ENCODE results near the gene MDFI.
A peak's percentile ranks its signal among the peaks of the same experiment; 100 is the strongest.

Gene MDFI

DNA sequence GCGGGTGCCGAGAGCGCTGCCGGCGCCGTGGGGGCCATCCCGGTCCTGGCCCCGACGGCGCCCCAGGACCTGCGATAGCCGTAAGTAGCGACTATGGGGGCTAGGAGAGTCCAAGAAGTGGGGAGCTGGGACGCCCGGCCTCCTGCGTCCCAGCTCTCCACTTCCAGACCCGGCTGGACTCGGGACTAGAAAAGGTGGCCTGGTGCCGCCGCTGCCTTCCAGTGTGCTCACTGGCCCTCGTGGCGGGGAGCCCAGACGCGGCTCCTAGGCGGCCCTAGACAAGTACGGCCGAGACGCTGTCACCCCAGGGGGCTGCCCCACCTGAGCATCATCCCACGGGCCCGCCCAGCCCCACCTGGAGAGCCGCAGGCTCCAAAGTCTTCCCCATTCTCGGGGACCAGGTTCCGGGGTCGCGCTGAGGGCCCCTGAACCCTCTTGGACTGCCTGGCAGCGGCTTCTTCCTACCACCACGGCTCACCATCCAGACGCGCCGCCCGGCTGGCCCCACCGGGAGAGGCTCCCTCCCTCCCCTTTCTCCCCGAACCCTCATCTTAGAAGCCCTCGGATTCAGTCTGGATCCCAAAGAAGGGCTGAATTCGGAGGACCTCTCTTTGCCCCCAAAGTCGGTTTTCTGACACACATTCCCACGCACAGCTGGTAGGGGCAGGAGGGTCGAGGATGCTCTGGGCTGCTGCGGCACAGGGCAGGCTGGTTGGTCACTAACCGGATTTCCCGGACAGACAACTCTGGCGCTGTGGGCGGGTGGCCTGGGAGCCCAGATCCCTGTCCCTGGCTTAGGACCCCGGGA, 870 bp upstream of the MDFI start:
- Mint-ChIP-seq H3K36me3 (ENCODE audit: low read depth) (peaks cover 11% of the 10 kb centered on the region), H3K4me3 (peak overlapping the region; percentile 86), H3K27me3 (ENCODE audit: low read depth, poor library complexity) (peaks cover 43% of the 10 kb centered on the region), H3K9me3 (no peaks in the 10 kb centered on the region), H3K27ac (no peak overlapping the region), H3K4me1 (peaks cover 61% of the 10 kb centered on the region)
- DNase-seq = peak; percentile 43
- TF ChIP-seq, protein P1, sequence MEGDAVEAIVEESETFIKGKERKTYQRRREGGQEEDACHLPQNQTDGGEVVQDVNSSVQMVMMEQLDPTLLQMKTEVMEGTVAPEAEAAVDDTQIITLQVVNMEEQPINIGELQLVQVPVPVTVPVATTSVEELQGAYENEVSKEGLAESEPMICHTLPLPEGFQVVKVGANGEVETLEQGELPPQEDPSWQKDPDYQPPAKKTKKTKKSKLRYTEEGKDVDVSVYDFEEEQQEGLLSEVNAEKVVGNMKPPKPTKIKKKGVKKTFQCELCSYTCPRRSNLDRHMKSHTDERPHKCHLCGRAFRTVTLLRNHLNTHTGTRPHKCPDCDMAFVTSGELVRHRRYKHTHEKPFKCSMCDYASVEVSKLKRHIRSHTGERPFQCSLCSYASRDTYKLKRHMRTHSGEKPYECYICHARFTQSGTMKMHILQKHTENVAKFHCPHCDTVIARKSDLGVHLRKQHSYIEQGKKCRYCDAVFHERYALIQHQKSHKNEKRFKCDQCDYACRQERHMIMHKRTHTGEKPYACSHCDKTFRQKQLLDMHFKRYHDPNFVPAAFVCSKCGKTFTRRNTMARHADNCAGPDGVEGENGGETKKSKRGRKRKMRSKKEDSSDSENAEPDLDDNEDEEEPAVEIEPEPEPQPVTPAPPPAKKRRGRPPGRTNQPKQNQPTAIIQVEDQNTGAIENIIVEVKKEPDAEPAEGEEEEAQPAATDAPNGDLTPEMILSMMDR (IDR thresholded peaks at IDR 0.05) = no peak

DNA sequence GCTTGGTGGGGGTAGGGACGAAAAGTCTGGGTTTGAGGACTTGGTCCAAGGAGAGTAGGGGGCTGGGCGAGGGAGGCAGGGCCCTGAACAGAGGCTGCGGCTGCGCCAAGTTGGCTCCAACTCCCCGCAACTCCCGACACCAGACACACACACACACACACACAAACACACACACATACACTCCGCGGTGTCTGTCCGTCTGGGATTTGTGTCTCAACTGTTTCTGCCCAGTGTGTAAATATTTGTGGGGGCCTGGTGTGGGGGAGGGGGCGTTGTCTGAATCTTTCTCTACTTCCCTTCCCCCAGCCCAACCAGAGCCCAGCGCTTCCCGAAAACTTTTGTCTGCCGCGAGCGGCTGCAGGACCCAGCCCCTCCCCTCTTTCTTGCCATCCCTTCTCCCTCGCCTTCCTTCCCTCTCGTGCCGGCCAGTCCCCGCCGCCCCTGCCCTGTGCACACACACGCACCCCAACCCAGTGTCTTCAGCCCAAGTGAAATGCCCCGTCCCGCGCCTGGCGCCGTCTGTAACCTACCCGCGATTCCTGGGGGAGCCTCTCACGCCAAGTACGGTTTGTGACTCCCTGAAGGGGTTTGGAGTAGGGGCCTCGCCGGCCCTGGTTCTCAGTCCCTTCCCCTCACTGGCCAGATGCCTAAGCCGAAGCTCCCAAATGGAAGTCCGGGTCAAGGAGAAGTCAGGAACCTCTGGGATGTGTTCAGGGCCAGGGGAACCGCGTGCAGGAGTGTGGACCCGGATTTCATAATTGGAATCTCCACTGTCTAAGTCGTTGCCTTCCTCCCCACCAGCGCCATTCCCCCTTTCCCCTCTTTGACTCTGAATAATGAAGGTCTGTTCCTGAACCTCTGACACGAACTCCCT, 904 bp downstream of the MDFI start:
- H3K27me3 Mint-ChIP-seq (ENCODE audit: low read depth, poor library complexity) = peaks cover 33% of the 10 kb centered on the region
- H3K9me3 Mint-ChIP-seq = no peaks in the 10 kb centered on the region
- peak; percentile 57 for DNase-seq
- TF ChIP-seq, protein P1 (IDR thresholded peaks at IDR 0.05) = no peak
- peaks cover 14% of the 10 kb centered on the region for H3K36me3 Mint-ChIP-seq (ENCODE audit: low read depth)
- peak overlapping the region; percentile 89 for H3K27ac Mint-ChIP-seq
- peaks cover 79% of the 10 kb centered on the region for H3K4me1 Mint-ChIP-seq
- H3K4me3 Mint-ChIP-seq = peak overlapping the region; percentile 86

DNA sequence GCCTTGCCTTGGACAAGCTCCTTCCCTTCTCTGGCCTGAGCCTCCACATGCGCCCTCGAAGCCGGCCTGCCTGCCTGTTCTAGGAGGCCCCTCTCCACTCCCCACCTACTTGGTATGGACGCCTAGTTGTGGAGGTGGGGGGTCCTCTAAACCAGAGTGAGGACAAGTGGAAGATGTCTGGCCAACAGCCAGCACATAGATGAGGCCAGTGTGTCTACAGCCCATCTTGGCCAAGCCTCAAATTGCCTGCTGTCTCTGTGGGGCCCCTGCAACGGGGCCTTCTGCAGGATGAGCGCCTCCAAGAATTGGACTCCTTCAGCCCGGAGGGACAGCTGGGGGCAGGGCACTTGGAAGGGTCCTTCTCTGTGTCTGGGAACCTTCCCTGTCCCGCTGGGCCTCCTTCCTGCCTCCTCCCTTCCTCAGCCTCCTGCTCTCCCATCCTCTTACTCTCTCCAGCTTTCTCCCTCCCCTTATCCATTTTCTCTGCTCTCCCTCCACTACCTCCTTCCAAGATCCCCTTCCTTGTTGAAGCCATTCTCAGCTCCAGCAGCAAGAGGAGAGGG, 1.6 kb downstream of the MDFI start:
- DNase-seq = no peak
- no peak overlapping the region for H3K27ac Mint-ChIP-seq
- H3K4me1 Mint-ChIP-seq = peaks cover 79% of the 10 kb centered on the region
- TF ChIP-seq, protein P1 (IDR thresholded peaks at IDR 0.05) = no peak
- peak overlapping the region; percentile 86 for H3K4me3 Mint-ChIP-seq
- H3K27me3 Mint-ChIP-seq (ENCODE audit: low read depth, poor library complexity) = peaks cover 29% of the 10 kb centered on the region
- H3K36me3 Mint-ChIP-seq (ENCODE audit: low read depth) = peaks cover 14% of the 10 kb centered on the region
- no peaks in the 10 kb centered on the region for H3K9me3 Mint-ChIP-seq

DNA sequence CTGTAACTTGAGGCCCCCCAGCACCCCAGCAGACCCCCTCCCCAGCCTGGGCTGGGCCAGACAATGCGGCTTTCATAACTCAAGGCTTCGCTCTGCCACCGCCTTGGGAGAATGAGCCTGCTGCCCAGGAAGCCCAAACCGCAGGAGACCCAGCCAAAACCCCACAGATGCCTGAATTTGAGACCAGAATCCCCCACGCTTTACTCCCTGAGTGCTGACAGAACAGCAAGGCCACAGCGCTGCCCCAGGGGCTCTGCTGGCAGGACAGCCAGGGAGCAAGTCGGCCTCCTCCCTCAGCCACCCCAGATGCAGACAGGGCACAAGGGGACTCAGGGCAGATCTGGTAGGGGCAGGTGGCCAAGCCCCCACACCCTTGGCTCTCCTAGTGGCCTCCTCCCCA, 2.2 kb downstream of the MDFI start:
- H3K27ac Mint-ChIP-seq = no peak overlapping the region
- H3K4me1 Mint-ChIP-seq = peaks cover 79% of the 10 kb centered on the region
- TF ChIP-seq, protein P1 (IDR thresholded peaks at IDR 0.05) = no peak
- H3K36me3 Mint-ChIP-seq (ENCODE audit: low read depth) = peaks cover 14% of the 10 kb centered on the region
- H3K9me3 Mint-ChIP-seq = no peaks in the 10 kb centered on the region
- H3K4me3 Mint-ChIP-seq = peak overlapping the region; percentile 86
- peaks cover 24% of the 10 kb centered on the region for H3K27me3 Mint-ChIP-seq (ENCODE audit: low read depth, poor library complexity)
- DNase-seq = no peak

DNA sequence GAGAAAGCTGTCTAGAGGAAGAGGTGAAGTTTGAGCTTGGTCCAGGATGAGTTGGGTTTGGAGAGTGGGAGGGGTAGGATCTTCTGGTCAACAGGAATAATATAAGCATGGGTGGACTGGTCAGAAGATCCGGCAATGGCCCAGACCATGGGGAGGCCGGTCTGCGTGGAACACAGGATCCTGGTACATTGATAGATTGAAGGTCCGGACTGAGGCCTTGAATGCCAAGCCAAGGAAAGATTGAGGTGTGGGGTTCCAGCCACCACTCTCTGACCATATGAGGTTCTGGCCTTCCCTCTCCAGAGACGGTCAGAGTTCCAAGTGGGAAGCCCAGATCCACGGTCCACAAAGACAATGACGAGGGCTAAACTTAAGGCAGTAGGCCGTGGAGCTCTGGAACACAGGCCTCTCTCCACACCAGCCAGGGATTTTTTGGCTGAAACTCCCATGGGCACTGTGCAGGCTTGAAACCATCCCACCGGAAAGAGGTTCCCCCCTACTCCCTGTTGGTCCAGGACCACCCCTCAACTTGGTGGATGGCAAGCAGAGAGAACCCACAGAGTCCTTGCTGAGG, 3.2 kb downstream of the MDFI start:
- H3K9me3 Mint-ChIP-seq = no peaks in the 10 kb centered on the region
- no peak for DNase-seq
- peak overlapping the region; percentile 37 for H3K27ac Mint-ChIP-seq
- TF ChIP-seq, protein P1 (IDR thresholded peaks at IDR 0.05) = no peak
- peaks cover 13% of the 10 kb centered on the region for H3K27me3 Mint-ChIP-seq (ENCODE audit: low read depth, poor library complexity)
- H3K36me3 Mint-ChIP-seq (ENCODE audit: low read depth) = peaks cover 19% of the 10 kb centered on the region
- peaks cover 85% of the 10 kb centered on the region for H3K4me1 Mint-ChIP-seq
- peak overlapping the region; percentile 62 for H3K4me3 Mint-ChIP-seq

All from nephron progenitor cell (in vitro differentiated cells).